Endodermal cell (in vitro differentiated cells): Measurements from ENCODE around the gene PRRT1B. TPM values are rescaled to one million over a fixed set of nuclear protein-coding genes. Genes with fewer than 3 reads are reported as not detected.

Source experiments
- DNase-seq: peaks from one replicate; pipeline ENCODE4 v3.0.0-alpha.2; 2017
- H3K27ac ChIP-seq: 2 replicates; pipeline ENCODE4 v1.5.1; 2013; ENCODE audit warnings: mild to moderate bottlenecking, low read depth, low read length, moderate library complexity
- H3K27me3 ChIP-seq: 2 replicates; pipeline ENCODE4 v1.6.1; 2013; ENCODE audit warnings: mild to moderate bottlenecking, low read length, moderate library complexity; ENCODE audit not compliant: insufficient read depth, control insufficient read depth, poor library complexity, severe bottlenecking
- H3K36me3 ChIP-seq: 2 replicates; pipeline ENCODE4 v1.7.0; 2013; ENCODE audit warnings: mild to moderate bottlenecking, low read length, moderate library complexity; ENCODE audit not compliant: control insufficient read depth, insufficient read depth
- H3K4me1 ChIP-seq: one replicate; pipeline ENCODE4 v1.7.0; 2013; ENCODE audit warnings: low read length; ENCODE audit not compliant: control insufficient read depth, insufficient read depth
- H3K4me3 ChIP-seq: 2 replicates; pipeline ENCODE4 v1.5.1; 2013; ENCODE audit warnings: mild to moderate bottlenecking, low read length, moderate library complexity
- H3K9ac ChIP-seq: 2 replicates; pipeline ENCODE4 v1.6.1; 2013; ENCODE audit warnings: mild to moderate bottlenecking, low read length, moderate library complexity; ENCODE audit not compliant: poor library complexity, severe bottlenecking; ENCODE audit errors: extremely low read depth
- H3K9me3 ChIP-seq: 2 replicates; pipeline ENCODE4 v1.6.1; 2013; ENCODE audit warnings: mild to moderate bottlenecking, low read length, moderate library complexity; ENCODE audit not compliant: control insufficient read depth
- H3K27ac Mint-ChIP-seq: 2 replicates; pipeline ENCODE4 v1.8.0; 2020; ENCODE audit warnings: mixed read lengths
- H3K27me3 Mint-ChIP-seq: 2 replicates; pipeline ENCODE4 v1.8.0; 2021; ENCODE audit warnings: mild to moderate bottlenecking, mixed read lengths; ENCODE audit not compliant: insufficient read depth
- H3K36me3 Mint-ChIP-seq: 2 replicates; pipeline ENCODE4 v1.8.0; 2020; ENCODE audit warnings: low read depth, mixed read lengths
- H3K4me1 Mint-ChIP-seq: 2 replicates; pipeline ENCODE4 v1.8.0; 2020; ENCODE audit warnings: mixed read lengths
- H3K4me3 Mint-ChIP-seq: 2 replicates; pipeline ENCODE4 v1.8.0; 2020; ENCODE audit warnings: mild to moderate bottlenecking, moderate library complexity, mixed read lengths
- H3K9me3 Mint-ChIP-seq: 2 replicates; pipeline ENCODE4 v1.8.0; 2020; ENCODE audit warnings: mild to moderate bottlenecking, mixed read lengths
- CTCF ChIP-seq: fragments of 200-600 bp; sonication (generic); conservative IDR thresholded peaks from 2 replicates; pipeline ENCODE4 v1.5.0; 2021; ENCODE audit warnings: antibody characterized with exemption, mild to moderate bottlenecking
- WGBS, 2 experiments: methylation state at CpG; one replicate each; pipeline versions ENCODE4 v1.1.5 to v1.1.7; 2013; ENCODE audit warnings: missing lambda C conversion rate in 2 of 2, mixed read lengths in 1 of 2; ENCODE audit not compliant: insufficient coverage in 1 of 2, insufficient read length in 1 of 2; 5-methylcytosine and 5-hydroxymethylcytosine counted together
- total RNA-seq, 2 donors: library from RNA; stranded (reverse); fragmentation: NEBNext Ultra II Directional in 1 of 2; extraction: Animal tissue kit (Norgen Biotek cat#: 25700) in 1 of 2; gene quantifications; 2 replicates in 1 of 2; 3 replicates in 1 of 2; pipeline ENCODE4 v1.2.1, GENCODE V29; 2021

Gene PRRT1B
- total RNA-seq, 2 donors from 2014 or later = 42.9 to 71.4 TPM

- Mint-ChIP-seq H3K27ac (no peak overlapping the region), H3K4me3 (no peak overlapping the region), H3K9me3 (no peaks in the 10 kb centered on the region), H3K27me3 (no peaks in the 10 kb centered on the region), H3K36me3 (peaks cover 34% of the 10 kb centered on the region), H3K4me1 (peaks cover 6% of the 10 kb centered on the region)
- no peak overlapping the region for H3K4me3 ChIP-seq
- DNase-seq = no peak
- H3K9me3 ChIP-seq = no peaks in the 10 kb centered on the region
- H3K36me3 ChIP-seq = peaks cover 37% of the 10 kb centered on the region
- H3K4me1 ChIP-seq = peaks cover 5% of the 10 kb centered on the region
- H3K27ac ChIP-seq = no peak overlapping the region
- no peak for TF ChIP-seq CTCF
- H3K27me3 ChIP-seq = no peaks in the 10 kb centered on the region
- H3K9ac ChIP-seq = no peak overlapping the region
- 93 to 96% methylated on average over 6 to 7 of the region's 7 CpGs for WGBS, 2 experiments
Measured at GRCh38 chr9:131528186-131528585, 17.1 kb upstream of the PRRT1B start.

- WGBS, 2 experiments = 95% methylated on average over 32 to 35 of the region's 35 CpGs
- H3K36me3 ChIP-seq = peaks cover 36% of the 10 kb centered on the region
- TF ChIP-seq CTCF = no peak
- no peak for DNase-seq
- Mint-ChIP-seq H3K27me3 (no peaks in the 10 kb centered on the region), H3K27ac (no peak overlapping the region), H3K9me3 (no peaks in the 10 kb centered on the region), H3K4me1 (peaks cover 6% of the 10 kb centered on the region), H3K4me3 (no peak overlapping the region), H3K36me3 (peaks cover 34% of the 10 kb centered on the region)
- no peak overlapping the region for H3K9ac ChIP-seq
- no peaks in the 10 kb centered on the region for H3K9me3 ChIP-seq
- H3K27me3 ChIP-seq = no peaks in the 10 kb centered on the region
- peaks cover 5% of the 10 kb centered on the region for H3K4me1 ChIP-seq
- no peak overlapping the region for H3K4me3 ChIP-seq
- H3K27ac ChIP-seq = no peak overlapping the region
Measured at GRCh38 chr9:131528886-131529505, 16.3 kb upstream of the PRRT1B start.

GRCh38 chr9:131529597-131530545, 15.5 kb upstream of the PRRT1B start:
- Histone ChIP-seq H3K4me3 (peak overlapping the region; percentile 85), H3K4me1 (peaks cover 5% of the 10 kb centered on the region), H3K36me3 (peaks cover 36% of the 10 kb centered on the region), H3K27ac (no peak overlapping the region), H3K9me3 (no peaks in the 10 kb centered on the region), H3K9ac (peak overlapping the region; percentile 56), H3K27me3 (no peaks in the 10 kb centered on the region)
- Mint-ChIP-seq H3K36me3 (peaks cover 30% of the 10 kb centered on the region), H3K4me3 (peak overlapping the region; percentile 76), H3K9me3 (no peaks in the 10 kb centered on the region), H3K27me3 (no peaks in the 10 kb centered on the region), H3K4me1 (peaks cover 10% of the 10 kb centered on the region), H3K27ac (peak overlapping the region; percentile 76)
- DNase-seq = no peak
- WGBS, 2 experiments = 69 to 70% methylated on average over 19 to 24 of the region's 24 CpGs
- TF ChIP-seq CTCF = peak; percentile 35
